GM12872 (cell line): ENCODE measurements around the gene HAAO.

Experiments
- TF ChIP-seq, protein P1 (sequence below): IDR thresholded peaks from 3 replicates; pipeline ENCODE4 v1.5.1; 2011; ENCODE audit warnings: low read depth, mild to moderate bottlenecking, low read length, moderate library complexity; ENCODE audit not compliant: insufficient read depth

The HAAO gene

DNA sequence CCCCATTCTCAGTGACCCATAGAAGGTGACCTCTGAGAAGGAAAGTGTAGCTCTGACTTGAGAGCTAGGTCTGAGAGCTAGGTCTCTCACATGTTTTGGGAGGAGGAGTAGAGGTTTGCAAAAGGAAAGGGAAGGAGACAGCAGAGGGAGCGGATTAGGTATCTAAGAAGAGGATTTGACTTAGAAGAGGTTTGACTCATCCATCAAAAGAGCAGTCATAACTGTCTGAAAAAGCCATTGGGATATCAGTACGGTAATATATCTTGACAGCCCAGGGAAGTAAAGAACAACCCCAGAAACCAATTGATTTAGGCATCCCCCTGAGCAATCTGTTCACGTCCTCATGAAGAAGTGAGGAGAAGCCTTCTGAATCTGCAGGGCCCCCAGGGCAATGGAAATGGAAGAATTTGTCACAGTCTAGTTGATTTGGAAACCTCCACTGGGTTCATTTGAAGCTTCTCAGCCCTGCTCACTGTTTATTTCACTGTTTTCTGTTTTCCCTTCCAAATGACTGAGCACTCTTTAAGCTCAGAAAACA is 47.8 kb downstream of the HAAO start:
- TF ChIP-seq, protein P1, sequence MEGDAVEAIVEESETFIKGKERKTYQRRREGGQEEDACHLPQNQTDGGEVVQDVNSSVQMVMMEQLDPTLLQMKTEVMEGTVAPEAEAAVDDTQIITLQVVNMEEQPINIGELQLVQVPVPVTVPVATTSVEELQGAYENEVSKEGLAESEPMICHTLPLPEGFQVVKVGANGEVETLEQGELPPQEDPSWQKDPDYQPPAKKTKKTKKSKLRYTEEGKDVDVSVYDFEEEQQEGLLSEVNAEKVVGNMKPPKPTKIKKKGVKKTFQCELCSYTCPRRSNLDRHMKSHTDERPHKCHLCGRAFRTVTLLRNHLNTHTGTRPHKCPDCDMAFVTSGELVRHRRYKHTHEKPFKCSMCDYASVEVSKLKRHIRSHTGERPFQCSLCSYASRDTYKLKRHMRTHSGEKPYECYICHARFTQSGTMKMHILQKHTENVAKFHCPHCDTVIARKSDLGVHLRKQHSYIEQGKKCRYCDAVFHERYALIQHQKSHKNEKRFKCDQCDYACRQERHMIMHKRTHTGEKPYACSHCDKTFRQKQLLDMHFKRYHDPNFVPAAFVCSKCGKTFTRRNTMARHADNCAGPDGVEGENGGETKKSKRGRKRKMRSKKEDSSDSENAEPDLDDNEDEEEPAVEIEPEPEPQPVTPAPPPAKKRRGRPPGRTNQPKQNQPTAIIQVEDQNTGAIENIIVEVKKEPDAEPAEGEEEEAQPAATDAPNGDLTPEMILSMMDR: no peak

DNA sequence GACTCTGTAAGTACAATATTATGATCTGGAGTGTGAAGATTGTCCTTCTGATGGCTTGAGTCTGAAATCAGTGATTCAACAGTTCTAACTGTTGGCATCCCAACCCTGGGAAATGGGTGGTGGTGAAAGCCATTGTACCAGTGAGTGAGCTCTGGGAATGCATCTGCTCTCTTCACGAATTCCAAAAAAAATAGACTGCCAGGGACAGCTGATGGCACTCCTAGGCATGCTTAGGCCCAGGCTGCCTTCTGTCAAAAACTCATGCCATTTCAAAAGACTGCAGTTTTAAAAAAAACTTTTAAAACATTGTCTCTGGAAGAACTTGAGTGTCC is 48.8 kb downstream of the HAAO start:
- TF ChIP-seq, protein P1: no peak

DNA sequence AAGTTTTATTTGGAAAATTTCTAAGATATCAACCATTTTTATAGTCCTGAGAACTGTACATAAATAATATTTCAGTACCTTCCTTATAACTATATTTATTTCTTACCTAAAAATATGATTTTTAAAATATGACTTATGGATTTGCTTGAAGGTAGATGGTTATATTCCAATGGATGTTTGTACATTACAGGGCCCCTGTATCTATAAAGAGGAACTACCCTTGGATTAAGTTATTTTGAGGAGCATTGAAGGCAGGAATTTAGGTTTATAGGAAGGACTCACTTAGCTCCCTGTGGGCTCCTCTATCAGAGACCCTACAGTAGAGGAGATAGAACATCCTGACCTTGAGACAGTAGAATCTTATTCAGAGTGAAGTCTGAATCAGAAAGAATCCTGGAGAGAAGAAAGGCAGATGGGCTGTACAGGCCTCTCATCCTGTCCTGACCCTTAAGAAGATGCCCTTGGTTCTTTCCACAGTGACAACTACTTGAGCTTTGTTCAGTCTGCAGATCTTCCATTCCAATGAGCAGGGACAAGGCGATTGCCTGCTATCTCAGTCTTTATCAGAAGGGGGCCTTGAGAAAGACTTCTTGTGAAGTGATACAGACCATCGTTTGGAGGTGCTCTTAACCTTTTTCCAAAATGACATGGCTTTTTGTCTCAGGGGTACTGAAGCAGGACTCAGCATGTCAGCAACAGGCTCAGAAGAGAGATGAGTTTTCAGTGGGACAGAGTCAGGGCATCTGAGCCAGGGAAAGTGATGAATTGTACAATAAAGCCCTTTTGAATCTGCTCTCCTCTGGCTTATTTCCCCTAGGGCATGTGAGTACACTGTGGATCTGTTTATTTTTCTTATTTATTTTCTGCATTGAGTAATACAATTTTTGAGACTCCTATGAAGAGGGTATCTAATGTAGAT is 49.4 kb downstream of the HAAO start:
- TF ChIP-seq, protein P1: peak; percentile 31; the same call in 2 of the 3 replicates

DNA sequence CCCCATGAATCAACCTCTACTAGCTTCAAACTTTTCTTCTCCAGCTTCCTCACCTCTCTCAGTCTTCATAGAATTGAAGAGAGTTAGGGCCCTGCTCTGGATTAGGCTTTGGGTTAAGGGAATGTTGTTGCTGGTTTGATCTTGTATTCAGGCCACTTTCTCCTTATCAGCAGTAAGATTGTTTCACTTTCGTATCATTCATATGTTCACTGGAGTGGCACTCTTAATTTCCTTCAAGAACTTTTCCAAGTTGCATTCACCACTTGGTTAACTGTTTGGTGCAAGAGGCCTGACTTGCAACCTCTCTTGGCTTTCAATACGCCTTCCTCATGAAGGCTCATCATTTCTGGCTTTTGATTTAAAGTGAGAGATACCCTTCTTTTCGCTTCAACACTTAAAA is 51.2 kb downstream of the HAAO start:
- TF ChIP-seq, protein P1: no peak

DNA sequence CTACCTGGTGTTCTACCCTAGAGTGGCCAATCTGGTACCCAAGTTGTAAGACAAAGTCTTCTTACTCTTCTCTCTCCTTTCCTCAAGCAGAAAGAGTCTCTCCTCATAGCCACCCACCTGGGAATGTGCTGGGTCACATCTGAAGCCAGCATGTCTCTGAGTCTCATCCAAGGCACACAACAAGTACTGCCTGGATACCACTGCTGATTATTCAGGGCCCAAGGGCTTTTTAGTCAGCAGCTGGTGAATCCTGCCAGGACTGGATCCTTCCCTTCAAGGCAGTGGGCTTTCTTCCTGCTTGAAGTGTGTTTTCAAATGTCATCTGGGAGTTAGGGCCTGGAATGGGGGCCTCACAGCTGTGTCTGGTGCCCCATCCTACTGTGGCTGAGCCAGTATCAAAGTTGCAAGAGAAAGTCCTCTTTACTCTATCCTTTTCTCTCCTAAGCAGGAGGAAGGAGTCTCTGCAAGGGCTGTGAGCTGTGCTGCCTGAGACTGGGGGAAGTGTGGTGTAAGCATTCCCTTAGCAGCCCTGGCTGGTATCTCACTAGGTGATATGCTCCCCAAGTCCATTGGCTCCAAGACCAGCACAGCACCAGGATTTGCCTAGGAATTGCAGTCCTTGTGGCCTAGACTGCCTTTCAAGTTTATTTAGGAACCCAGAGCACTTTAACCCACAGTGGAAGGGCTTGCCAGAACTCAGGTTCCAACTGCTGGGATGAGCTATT is 55.6 kb downstream of the HAAO start:
- TF ChIP-seq, protein P1: no peak

DNA sequence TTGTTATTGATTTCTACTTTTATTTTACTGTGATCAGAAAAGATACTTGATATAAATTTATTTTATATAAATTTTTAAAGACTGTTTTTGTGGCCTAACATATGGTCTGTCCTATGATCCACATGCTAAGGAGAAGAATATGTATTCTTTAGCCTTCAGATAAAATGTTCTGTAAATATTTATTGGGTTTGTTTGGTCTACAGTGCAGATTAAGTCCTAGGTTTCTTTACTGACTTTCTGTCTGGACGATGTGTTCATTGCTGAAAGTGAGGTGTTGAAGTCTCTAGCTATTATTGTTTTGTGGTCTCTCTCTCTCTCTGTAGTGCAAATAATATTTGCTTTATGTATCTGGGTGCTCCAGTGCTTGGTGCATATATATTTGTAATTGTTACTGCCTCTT is 58.5 kb downstream of the HAAO start:
- TF ChIP-seq, protein P1: no peak

DNA sequence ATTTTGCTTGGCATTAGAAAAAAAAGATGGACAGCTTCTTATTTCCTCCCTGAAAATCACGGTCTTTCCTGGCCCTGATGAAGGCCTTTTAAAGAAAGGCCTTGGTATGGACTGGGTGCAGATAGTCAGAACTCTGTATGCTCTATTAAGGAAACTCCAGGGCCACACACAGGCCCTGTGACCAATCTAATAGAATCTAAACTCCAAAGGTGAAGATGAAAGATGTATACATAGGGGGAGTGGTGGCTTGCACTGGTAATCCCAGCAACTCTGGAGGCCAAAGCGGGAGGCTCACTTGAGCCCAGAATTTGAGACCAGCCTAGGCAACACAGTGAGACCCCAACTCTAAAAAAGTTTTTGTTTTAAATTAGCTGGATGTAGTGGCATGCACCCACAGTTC is 65.7 kb downstream of the HAAO start:
- TF ChIP-seq, protein P1: no peak
